AG10803 (cell line): ENCODE results near the gene SCUBE1.

Experiments
- DNase-seq: peaks from one replicate; pipeline ENCODE4 v3.0.0; 2010; ENCODE audit warnings: low read depth
- H3K4me3 ChIP-seq: 2 replicates; pipeline ENCODE4 v1.5.1; 2011; ENCODE audit warnings: mild to moderate bottlenecking, low read length, control low read depth
- TF ChIP-seq, protein P1 (sequence below): conservative IDR thresholded peaks from 2 replicates; pipeline ENCODE4 v1.5.1; 2011; ENCODE audit warnings: mild to moderate bottlenecking, low read length, control low read depth, inconsistent platforms

The SCUBE1 gene

DNA sequence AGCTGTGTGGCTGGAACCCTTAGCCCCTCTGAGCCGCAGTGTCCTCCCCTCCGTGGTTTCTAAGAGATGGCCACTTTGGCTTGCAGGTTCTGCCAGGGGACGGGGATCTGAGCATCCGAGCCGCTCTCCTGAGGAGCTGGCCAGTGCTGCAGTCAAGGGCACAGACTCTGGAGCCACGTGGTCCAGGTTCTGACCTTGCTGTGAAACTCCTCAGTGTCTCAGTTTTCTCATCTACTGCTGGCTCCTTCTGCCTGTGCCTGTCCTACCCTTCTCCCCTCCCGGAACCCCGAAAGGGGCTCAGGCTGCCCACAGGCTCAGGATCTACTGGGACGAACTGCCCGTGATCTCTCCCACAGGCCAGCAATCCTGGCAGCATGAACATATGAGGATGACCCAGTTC is 90.9 kb downstream of the SCUBE1 start:
- H3K4me3 ChIP-seq, result no peak overlapping the region
- TF ChIP-seq, protein P1, sequence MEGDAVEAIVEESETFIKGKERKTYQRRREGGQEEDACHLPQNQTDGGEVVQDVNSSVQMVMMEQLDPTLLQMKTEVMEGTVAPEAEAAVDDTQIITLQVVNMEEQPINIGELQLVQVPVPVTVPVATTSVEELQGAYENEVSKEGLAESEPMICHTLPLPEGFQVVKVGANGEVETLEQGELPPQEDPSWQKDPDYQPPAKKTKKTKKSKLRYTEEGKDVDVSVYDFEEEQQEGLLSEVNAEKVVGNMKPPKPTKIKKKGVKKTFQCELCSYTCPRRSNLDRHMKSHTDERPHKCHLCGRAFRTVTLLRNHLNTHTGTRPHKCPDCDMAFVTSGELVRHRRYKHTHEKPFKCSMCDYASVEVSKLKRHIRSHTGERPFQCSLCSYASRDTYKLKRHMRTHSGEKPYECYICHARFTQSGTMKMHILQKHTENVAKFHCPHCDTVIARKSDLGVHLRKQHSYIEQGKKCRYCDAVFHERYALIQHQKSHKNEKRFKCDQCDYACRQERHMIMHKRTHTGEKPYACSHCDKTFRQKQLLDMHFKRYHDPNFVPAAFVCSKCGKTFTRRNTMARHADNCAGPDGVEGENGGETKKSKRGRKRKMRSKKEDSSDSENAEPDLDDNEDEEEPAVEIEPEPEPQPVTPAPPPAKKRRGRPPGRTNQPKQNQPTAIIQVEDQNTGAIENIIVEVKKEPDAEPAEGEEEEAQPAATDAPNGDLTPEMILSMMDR, result no peak
- DNase-seq, result no peak

DNA sequence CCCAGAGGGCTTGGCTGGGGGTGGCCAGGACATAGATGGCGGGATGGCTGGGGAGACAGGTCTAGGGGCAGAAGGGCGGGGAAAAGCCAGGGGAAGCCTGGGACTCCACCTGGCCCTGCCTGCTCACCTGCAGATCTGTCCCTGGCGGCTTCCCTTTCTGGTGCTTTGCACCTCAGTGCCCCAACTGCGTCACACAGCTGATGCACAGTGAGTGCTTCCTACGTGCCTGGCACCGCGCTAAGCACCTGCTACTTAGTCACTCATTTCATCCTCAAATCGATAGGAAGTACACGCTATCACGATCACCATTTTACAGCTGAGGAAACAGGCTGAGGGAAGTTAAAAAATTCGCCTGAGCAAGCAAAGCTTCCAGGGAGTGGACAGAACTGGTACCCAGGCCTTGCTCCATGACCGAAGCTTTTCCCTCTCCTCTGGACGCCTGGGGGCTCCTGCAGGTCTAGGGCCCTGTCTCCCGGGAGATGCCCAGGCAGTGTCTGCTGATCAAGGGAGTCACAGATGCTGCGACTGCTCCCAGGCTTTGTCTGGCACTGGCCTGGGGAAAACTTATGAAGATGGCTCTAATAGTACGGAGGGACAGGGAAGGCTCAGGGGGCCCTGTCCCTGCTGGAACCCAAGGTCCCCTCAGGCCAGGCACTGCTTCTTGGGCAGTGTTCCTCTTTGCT is 93.2 kb downstream of the SCUBE1 start:
- TF ChIP-seq, protein P1, result no peak
- no peak overlapping the region for H3K4me3 ChIP-seq
- DNase-seq, result no peak

- no peak overlapping the region for H3K4me3 ChIP-seq
- no peak for DNase-seq
- TF ChIP-seq, protein P1, result no peak
These were observed 95.5 kb downstream of the SCUBE1 start for GRCh38 chr22:43247546-43248260.

GRCh38 chr22:43246188-43246587 is 97.0 kb downstream of the SCUBE1 start:
- no peak for DNase-seq
- TF ChIP-seq, protein P1, result no peak
- H3K4me3 ChIP-seq, result no peak overlapping the region

- DNase-seq, result no peak
- H3K4me3 ChIP-seq, result no peak overlapping the region
- TF ChIP-seq, protein P1, result no peak
These were observed 97.5 kb downstream of the SCUBE1 start for GRCh38 chr22:43245717-43246116.

- no peak for DNase-seq
- no peak overlapping the region for H3K4me3 ChIP-seq
- TF ChIP-seq, protein P1, result no peak
These were observed 98.2 kb downstream of the SCUBE1 start for GRCh38 chr22:43244803-43245527.

DNA sequence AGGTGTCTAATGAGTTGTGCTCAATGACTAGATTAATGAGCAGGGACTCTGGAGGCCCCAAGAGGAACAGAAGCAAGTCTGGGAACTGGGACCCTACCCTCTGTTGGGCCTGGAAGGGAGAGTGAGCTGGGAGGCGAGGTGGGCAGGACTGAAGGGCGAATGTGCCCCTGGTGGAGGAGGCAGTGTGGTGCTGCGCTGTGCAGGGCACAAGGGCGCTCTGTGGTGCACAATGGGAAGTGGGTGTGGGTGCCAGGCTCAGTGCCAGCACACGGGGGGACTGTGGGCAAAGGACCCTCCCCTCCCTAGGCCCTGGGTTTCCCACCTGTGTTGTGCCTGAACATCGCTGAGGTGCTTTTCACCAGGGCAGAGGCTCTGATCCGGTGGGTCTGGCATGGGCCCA is 98.8 kb downstream of the SCUBE1 start:
- H3K4me3 ChIP-seq, result no peak overlapping the region
- no peak for DNase-seq
- TF ChIP-seq, protein P1, result no peak
